Smooth muscle cell (in vitro differentiated cells): ENCODE data around the gene BEND5. TPM values are rescaled to one million over a fixed set of nuclear protein-coding genes. Genes with fewer than 3 reads are reported as not detected.

Experiments
- DNase-seq: peaks from one replicate; lab custom pipeline; 2025; ENCODE audit not compliant: unreplicated experiment; lab: John Stamatoyannopoulos, UW
- H2AFZ ChIP-seq: fragments of 200-600 bp; sonication (generic); 2 replicates; pipeline ENCODE4 v1.6.0; 2016; ENCODE audit warnings: antibody characterized with exemption, low read depth, mild to moderate bottlenecking
- H3F3A ChIP-seq: fragments of 200-600 bp; sonication (generic); 2 replicates; pipeline ENCODE4 v1.6.0; 2017; ENCODE audit warnings: antibody characterized with exemption, low read depth
- H3K27ac ChIP-seq: fragments of 200-600 bp; sonication (generic); 2 replicates; pipeline ENCODE4 v1.5.1; 2016; ENCODE audit warnings: low read depth, mild to moderate bottlenecking
- H3K27me3 ChIP-seq: fragments of 200-600 bp; sonication (generic); 2 replicates; pipeline ENCODE4 v1.6.1; 2016; ENCODE audit warnings: low read depth, mild to moderate bottlenecking
- H3K36me3 ChIP-seq: fragments of 200-600 bp; sonication (generic); 2 replicates; pipeline ENCODE4 v1.5.1; 2016; ENCODE audit warnings: low read depth
- H3K4me1 ChIP-seq: fragments of 200-600 bp; sonication (generic); 2 replicates; pipeline ENCODE4 v1.5.1; 2016; ENCODE audit warnings: low read depth
- H3K4me2 ChIP-seq: fragments of 200-600 bp; sonication (generic); 2 replicates; pipeline ENCODE4 v1.6.0; 2016; ENCODE audit warnings: mild to moderate bottlenecking
- H3K4me3 ChIP-seq: fragments of 200-600 bp; sonication (generic); 2 replicates; pipeline ENCODE4 v1.5.1; 2016; ENCODE audit warnings: mild to moderate bottlenecking
- H3K79me2 ChIP-seq: fragments of 200-600 bp; sonication (generic); 2 replicates; pipeline ENCODE4 v1.6.0; 2016; ENCODE audit warnings: low read depth, mild to moderate bottlenecking
- H3K9ac ChIP-seq: fragments of 200-600 bp; sonication (generic); 2 replicates; pipeline ENCODE4 v1.6.0; 2016; ENCODE audit warnings: low read depth
- H3K9me3 ChIP-seq: fragments of 200-600 bp; sonication (generic); replicated peaks from 2 replicates; pipeline ENCODE4 v1.5.1; 2016; ENCODE audit warnings: low read depth
- H4K20me1 ChIP-seq: fragments of 200-600 bp; sonication (generic); 2 replicates; pipeline ENCODE4 v1.6.0; 2016; ENCODE audit warnings: low read depth
- CTCF ChIP-seq: fragments of 200-600 bp; sonication (generic); IDR thresholded peaks from 2 replicates; pipeline ENCODE4 v1.5.1; 2017; ENCODE audit warnings: borderline replicate concordance, mild to moderate bottlenecking, antibody characterized with exemption; ENCODE audit not compliant: insufficient read depth, poor library complexity, severe bottlenecking
- WGBS: methylation state at CpG from one replicate; pipeline ENCODE4 v1.1.7; 2016; ENCODE audit warnings: low lambda C conversion rate; 5-methylcytosine and 5-hydroxymethylcytosine counted together
- polyA plus RNA-seq: library from polyadenylated mRNA; unstranded; fragments of >200 nt; fragmentation: Nextera tagmentation; extraction: Ambion mirVana; gene quantifications from 2 replicates; pipeline ENCODE4 v1.2.1, GENCODE V29; 2016
- total RNA-seq: library from RNA; depleted of rRNA; stranded (reverse); fragments of >200 nt; gene quantifications from 2 replicates; pipeline ENCODE4 v1.2.3, GENCODE V29; 2014

BEND5 gene
- total and polyA plus RNA-seq, 2 experiments from 2014 or later: 4.0 to 10.7 TPM

- peaks cover 47% of the 10 kb centered on the region for H3K27me3 ChIP-seq
- no peaks in the 10 kb centered on the region for H3K4me1 ChIP-seq
- no peak overlapping the region for H3K27ac ChIP-seq
- no peaks in the 10 kb centered on the region for H3K36me3 ChIP-seq
- DNase-seq: no peak
- H2AFZ ChIP-seq: no peak overlapping the region
- no peak overlapping the region for H3K4me3 ChIP-seq
- H3K79me2 ChIP-seq: no peaks in the 10 kb centered on the region
- H3K4me2 ChIP-seq: no peak overlapping the region
- TF ChIP-seq CTCF: no peak
- no peaks in the 10 kb centered on the region for H3K9me3 ChIP-seq
- H3K9ac ChIP-seq: no peak overlapping the region
- no peaks in the 10 kb centered on the region for H3F3A ChIP-seq
- WGBS: 80% methylated on average over 12 of the region's 12 CpGs
- H4K20me1 ChIP-seq: no peaks in the 10 kb centered on the region
These were observed 82.9 kb downstream of the BEND5 start for GRCh38 chr1:48693674-48694320.

DNA sequence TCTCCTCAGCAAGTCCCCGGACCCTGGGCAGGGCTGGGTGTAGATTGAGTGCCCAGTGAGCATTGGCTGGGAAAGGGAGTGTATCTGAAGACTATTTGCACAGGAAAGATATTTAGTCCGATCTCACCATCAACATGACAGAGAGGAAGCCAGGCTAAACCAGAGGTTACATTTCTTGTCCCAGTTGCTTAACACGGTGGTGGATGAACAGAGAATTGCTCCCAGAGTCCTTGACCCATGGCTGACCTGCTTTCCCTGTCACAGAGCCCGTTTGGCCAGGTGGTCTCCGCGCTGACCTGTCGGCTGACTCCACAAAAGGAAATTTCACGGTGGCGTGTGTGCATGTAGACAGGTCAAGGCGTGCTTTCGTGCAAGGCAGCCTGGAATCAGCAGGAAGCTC is 83.5 kb downstream of the BEND5 start:
- DNase-seq: no peak
- no peak overlapping the region for H3K4me3 ChIP-seq
- H3K36me3 ChIP-seq: no peaks in the 10 kb centered on the region
- H3K27me3 ChIP-seq: peaks cover 41% of the 10 kb centered on the region
- no peak overlapping the region for H2AFZ ChIP-seq
- no peaks in the 10 kb centered on the region for H3K79me2 ChIP-seq
- H4K20me1 ChIP-seq: no peaks in the 10 kb centered on the region
- no peak for TF ChIP-seq CTCF
- 87% methylated on average over 11 of the region's 11 CpGs for WGBS
- no peaks in the 10 kb centered on the region for H3K9me3 ChIP-seq
- H3K9ac ChIP-seq: no peak overlapping the region
- H3K27ac ChIP-seq: no peak overlapping the region
- H3K4me2 ChIP-seq: no peak overlapping the region
- H3K4me1 ChIP-seq: no peaks in the 10 kb centered on the region
- no peaks in the 10 kb centered on the region for H3F3A ChIP-seq

DNA sequence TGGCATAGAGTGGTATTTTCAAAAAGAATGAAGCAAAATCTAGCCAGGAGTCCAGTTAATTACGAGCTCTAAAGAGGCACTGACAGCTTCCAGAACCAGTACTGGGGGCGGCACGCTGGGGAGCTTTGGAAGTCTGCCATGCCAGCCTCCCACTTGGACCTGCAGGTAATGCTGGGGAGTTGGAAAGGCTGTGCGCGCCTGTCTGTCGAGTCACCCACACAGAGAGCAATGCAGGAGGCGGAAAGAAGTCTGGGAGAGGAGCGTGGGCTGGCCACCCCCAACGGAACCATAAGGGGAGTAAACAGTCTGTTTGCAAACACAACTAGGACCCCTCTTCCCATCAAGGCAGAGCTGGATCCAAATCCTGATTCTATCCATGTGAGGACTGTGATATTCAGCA is 84.5 kb downstream of the BEND5 start:
- Histone ChIP-seq H3F3A (no peaks in the 10 kb centered on the region), H3K27me3 (peaks cover 38% of the 10 kb centered on the region), H3K9me3 (no peaks in the 10 kb centered on the region), H3K4me2 (no peak overlapping the region), H2AFZ (no peak overlapping the region), H4K20me1 (no peaks in the 10 kb centered on the region), H3K4me1 (no peaks in the 10 kb centered on the region), H3K4me3 (no peak overlapping the region), H3K27ac (no peak overlapping the region), H3K79me2 (no peaks in the 10 kb centered on the region), H3K9ac (no peak overlapping the region), H3K36me3 (no peaks in the 10 kb centered on the region)
- TF ChIP-seq CTCF: no peak
- DNase-seq: no peak
- 73% methylated on average over 9 of the region's 9 CpGs for WGBS

DNA sequence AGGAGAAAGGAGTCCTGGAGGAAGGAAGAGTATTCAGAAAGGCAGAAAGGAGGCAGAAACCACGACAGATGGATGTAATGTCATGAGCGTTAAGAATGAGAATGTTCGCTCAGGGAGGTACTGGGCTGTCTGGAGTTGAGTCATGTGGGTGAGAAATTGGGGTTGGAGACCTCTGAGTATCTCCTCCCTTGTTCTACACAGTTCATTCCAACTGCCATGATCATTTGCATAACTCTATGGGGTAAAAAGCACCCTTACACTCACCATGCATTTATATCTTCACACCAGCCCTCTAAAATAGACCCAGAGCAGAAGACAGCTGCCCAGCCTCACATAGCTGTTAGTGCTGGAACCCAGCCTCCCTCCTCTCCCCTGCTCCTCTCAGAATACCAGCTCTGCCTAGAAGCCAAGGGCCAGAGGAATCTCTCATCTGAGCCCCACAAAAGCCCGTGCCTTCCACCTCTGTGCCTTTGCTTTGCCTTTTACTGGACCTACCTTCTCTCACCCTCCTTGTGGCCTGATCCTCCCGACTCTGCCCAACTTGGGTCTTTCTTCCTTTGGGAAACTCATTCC is 85.2 kb downstream of the BEND5 start:
- Histone ChIP-seq H3F3A (no peaks in the 10 kb centered on the region), H3K79me2 (no peaks in the 10 kb centered on the region), H3K9me3 (no peaks in the 10 kb centered on the region), H3K27ac (no peak overlapping the region), H3K27me3 (peaks cover 38% of the 10 kb centered on the region), H3K4me2 (no peak overlapping the region), H3K9ac (no peak overlapping the region), H3K36me3 (no peaks in the 10 kb centered on the region), H4K20me1 (no peaks in the 10 kb centered on the region), H2AFZ (no peak overlapping the region), H3K4me3 (no peak overlapping the region), H3K4me1 (no peaks in the 10 kb centered on the region)
- no peak for TF ChIP-seq CTCF
- 84% methylated on average over 5 of the region's 5 CpGs for WGBS
- DNase-seq: no peak
